Right renal pelvis (tissue), 4 donors: ENCODE measurements around the gene MAST2. TPM values are rescaled to one million over a fixed set of nuclear protein-coding genes. Genes with fewer than 3 reads are reported as not detected.

Experiments used
- DNase-seq, 4 donors: peaks; one replicate each; pipeline ENCODE4 v3.0.0-alpha.2; 2013; ENCODE audit warnings: low read depth in 4 of 4, low spot score in 3 of 4, missing footprints in 1 of 4
- polyA plus RNA-seq, 4 donors: library from polyadenylated mRNA; unstranded; fragments of 120-200 nt; gene quantifications; one replicate each; pipeline ENCODE4 v1.2.1, GENCODE V29; 2013; ENCODE audit not compliant: insufficient read length in 4 of 4

The MAST2 gene
- polyA plus RNA-seq, 4 donors: 31.6 to 31.9 (median 31.7) TPM

DNA sequence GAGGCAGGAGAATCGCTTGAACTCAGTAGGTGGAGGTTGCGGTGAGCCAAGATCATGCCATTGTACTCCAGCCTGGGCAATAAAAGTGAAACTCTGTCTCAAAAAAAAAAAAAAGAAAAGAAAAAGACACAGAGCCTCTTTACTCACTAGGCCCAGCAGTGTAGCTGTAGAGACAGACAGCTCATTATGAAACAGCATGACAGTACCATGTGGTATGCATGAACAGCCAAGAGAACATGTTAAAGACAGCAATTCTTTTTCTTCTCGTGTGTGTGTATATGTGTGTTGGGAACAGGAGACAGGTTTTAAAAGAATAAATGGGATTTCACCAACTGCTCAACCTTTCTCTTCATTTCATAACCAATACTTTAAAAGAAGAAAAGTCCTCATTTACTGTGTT, 210.2 kb downstream of the MAST2 start:
- no peak for DNase-seq

DNA sequence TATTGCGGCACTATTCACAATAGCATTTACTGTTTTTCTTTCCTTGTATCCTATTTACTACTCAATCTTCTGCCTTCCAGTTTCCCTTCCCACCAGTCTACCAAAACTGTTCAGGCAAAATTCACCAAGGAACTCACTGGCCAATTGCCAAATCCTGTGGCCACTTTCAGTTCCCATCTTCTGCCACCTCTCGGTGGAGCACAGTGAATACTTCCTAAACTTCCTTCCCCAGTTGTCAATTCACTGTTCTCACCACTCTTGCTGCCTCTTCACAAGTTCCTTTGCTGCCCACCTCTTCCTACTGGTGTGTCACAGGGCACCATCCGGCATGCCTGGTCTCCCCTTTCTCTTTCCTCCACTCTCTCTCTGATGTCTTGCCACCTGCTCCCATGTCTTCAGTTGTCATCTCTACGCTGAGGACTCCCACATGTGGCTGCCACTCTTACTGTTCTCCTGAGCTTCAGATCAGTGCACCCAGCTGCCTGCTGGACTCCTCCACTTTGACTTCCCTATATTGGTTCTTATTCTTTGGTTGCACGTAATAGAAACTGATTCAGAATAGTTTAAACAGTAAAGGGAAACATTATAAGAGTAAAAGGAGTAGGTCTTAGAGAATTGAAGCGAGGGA, 214.6 kb downstream of the MAST2 start:
- no peak for DNase-seq

DNA sequence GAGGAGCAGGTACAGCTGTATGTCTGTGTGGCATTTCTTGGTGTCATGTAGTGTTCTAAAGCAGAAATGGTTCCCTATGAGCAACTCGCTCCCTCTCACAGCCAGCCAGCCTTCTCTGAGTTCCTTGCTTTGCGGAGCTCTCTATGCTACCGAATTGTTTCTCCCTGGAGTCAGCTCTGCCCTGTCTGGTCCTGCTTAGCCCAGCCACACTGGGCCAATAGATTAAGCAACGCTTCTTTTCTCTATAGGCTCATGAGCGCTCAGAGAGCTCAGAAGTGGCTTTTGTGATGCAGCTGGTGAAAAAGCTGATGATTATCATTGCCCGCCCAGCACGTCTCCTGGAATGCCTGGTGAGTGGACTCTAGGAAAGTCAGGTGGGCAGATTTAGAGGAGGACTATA, 215.9 kb downstream of the MAST2 start:
- no peak for DNase-seq

DNA sequence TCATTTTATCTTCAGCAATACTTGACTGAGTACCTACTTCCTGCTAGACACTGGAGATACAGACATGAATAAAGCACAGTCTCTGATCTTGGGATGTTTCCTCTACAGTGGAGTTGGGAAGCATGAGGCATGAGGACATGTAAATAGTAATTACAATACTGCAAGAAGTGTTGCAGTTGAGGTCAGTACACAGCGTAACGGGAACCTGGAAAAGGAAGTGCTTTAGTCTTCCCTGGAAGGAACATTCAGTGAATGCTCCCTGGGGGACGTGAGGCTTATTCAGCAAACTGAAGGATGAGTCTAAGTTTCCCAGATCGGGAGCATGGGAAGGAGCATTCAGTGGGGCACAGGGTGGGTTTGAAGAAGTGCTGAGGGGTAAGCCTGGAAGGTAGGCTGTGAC, 216.6 kb downstream of the MAST2 start:
- DNase-seq: no peak

DNA sequence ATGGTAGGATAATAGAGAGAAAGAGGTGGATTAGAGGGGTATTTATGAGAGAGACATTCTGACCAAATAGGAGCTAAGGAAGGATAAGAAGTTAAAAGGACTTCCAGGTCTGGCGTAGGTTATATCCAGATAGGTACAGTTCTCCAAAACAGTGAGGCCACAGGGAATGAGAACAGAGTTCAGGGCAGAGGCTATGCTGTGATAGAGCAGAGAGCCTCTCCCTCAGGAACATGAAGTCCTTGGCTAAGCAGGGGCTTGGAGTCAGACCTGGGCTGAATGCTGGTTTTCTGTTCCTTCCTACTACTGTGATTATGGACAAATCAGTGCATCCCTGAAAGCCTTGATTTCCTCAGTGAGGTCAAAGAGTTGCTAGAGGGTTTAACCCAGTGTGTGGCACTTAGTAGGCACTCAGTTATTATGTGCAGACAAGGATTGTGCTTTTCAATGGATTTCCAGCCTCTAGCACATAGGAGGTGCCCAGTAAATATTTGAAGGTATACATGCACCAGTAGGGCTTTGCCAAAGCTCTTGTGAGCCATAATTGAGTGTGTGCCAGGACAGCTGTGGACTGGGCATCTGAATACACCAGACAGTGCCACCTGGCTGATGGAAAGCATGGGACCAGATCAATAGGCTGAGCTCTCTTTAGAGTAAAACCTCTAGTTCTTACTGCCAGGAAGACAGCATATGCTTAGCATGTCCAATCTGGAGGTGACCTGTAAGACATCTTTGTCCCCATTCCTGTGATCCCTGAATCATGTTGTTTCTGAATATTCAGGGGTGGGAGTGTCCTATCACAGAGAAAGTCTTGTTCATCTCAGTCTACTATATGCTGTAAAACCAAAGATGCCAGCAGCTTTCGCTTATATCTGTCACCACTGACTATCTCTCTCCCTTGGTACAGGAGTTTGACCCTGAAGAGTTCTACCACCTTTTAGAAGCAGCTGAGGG, 217.9 kb downstream of the MAST2 start:
- no peak for DNase-seq

DNA sequence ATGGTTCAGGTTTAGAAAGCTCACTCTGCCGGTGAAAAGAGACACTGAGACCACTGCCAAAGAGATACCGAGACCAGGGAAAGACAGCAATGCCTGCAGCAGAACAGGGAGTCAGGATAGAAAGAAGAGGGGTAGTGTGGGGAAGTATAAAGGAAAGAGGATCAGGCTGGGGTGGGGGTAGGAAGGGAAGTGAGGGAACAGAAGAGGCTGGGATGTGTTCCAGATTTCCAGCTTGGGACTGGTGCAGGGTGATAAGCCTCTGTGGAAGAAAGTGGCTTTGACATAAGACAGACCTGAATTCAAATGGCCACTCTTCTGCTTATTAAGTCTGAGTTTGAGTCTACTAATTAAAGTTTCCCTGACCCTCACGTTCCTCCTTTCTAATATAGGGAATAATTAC, 223.1 kb downstream of the MAST2 start:
- no peak for DNase-seq

DNA sequence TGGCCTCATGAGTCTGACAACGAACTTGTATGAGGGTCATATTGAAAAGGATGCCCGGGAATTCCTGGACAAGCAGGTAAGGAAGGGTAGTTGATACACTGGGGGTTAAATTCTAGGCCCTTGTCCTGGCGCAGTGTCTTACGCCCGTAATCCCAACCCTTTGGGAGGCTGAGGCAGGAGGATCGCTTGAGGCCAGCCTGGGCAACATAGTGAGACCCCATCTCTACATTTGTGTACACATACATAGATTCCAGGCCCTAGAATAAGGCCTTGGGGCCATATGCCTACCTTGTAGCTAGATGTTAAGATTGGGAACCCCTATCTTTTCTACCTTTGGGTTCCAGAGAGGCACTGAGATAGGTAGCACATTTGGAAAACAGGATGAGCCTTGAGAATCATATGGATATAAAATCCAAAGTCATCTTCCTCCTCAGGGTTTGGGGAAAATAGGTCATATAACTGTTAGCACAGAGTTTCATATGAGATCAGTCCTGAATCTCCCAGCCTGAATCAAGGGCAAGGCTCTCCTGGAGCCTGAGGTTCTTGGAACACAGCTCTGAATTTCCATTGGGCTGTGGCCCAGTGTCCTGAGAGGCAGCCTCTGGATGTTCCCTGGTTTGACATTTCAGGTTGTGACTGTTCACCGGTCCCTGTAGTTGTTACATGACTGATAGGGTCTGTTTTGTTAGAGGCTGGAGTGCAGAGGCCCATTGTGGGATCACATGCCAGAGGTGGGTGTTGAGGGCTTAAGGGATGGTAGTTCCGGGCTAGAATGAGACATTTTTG, 224.6 kb downstream of the MAST2 start:
- DNase-seq: no peak

DNA sequence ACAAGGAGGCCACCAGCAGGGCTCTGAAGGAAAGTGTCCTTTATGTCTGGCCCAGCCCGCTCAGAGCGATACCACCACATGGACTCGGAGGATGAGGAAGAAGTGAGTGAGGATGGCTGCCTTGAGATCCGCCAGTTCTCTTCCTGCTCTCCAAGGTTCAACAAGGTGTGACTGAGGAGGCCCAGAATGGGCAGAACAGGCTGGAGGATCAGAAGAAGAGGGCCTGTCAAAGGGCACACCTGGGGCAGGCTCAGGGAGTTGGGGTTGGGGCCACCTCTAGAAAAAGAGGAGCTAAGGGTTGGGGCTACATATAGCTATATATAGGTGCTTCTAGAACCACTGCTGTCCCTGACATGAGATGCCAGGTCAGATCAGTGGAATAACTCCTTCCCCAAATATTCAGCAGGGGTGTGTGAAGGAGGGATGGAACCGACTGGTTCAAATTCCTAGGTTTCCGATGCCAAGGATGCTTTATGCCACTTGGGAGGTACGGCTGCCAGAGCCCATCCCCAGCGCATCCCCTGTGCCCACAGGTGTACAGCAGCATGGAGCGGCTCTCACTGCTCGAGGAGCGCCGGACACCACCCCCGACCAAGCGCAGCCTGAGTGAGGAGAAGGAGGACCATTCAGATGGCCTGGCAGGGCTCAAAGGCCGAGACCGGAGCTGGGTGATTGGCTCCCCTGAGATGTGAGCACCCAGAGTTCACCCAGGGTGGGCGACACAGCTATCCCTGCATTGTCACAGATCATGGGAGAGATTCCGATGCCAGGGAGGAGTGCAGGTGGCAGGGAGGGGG, 226.9 kb downstream of the MAST2 start:
- no peak for DNase-seq

DNA sequence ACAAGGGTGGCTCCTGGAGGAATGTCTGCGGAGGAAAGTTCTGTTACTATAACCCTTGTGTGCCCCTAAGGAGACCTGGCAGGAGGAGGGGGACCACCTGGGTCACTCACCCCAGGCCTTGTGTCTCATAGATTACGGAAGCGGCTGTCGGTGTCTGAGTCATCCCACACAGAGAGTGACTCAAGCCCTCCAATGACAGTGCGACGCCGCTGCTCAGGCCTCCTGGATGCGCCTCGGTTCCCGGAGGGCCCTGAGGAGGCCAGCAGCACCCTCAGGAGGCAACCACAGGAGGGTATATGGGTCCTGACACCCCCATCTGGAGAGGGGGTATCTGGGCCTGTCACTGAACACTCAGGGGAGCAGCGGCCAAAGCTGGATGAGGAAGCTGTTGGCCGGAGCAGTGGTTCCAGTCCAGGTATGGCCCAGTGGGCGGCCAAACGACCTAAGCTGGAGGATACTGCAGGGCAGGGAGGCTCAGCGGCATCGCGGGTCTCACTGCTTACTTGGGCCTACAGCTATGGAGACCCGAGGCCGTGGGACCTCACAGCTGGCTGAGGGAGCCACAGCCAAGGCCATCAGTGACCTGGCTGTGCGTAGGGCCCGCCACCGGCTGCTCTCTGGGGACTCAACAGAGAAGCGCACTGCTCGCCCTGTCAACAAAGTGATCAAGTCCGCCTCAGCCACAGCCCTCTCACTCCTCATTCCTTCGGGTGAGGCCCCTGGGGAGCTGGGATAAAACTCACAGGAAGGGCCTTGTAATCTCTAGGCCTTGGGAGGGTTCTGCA, 227.7 kb downstream of the MAST2 start:
- no peak for DNase-seq

DNA sequence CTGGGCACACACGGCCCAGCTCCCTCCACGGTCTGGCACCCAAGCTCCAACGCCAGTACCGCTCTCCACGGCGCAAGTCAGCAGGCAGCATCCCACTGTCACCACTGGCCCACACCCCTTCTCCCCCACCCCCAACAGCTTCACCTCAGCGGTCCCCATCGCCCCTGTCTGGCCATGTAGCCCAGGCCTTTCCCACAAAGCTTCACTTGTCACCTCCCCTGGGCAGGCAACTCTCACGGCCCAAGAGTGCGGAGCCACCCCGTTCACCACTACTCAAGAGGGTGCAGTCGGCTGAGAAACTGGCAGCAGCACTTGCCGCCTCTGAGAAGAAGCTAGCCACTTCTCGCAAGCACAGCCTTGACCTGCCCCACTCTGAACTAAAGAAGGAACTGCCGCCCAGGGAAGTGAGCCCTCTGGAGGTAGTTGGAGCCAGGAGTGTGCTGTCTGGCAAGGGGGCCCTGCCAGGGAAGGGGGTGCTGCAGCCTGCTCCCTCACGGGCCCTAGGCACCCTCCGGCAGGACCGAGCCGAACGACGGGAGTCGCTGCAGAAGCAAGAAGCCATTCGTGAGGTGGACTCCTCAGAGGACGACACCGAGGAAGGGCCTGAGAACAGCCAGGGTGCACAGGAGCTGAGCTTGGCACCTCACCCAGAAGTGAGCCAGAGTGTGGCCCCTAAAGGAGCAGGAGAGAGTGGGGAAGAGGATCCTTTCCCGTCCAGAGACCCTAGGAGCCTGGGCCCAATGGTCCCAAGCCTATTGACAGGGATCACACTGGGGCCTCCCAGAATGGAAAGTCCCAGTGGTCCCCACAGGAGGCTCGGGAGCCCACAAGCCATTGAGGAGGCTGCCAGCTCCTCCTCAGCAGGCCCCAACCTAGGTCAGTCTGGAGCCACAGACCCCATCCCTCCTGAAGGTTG, 231.4 kb downstream of the MAST2 start:
- DNase-seq: no peak

DNA sequence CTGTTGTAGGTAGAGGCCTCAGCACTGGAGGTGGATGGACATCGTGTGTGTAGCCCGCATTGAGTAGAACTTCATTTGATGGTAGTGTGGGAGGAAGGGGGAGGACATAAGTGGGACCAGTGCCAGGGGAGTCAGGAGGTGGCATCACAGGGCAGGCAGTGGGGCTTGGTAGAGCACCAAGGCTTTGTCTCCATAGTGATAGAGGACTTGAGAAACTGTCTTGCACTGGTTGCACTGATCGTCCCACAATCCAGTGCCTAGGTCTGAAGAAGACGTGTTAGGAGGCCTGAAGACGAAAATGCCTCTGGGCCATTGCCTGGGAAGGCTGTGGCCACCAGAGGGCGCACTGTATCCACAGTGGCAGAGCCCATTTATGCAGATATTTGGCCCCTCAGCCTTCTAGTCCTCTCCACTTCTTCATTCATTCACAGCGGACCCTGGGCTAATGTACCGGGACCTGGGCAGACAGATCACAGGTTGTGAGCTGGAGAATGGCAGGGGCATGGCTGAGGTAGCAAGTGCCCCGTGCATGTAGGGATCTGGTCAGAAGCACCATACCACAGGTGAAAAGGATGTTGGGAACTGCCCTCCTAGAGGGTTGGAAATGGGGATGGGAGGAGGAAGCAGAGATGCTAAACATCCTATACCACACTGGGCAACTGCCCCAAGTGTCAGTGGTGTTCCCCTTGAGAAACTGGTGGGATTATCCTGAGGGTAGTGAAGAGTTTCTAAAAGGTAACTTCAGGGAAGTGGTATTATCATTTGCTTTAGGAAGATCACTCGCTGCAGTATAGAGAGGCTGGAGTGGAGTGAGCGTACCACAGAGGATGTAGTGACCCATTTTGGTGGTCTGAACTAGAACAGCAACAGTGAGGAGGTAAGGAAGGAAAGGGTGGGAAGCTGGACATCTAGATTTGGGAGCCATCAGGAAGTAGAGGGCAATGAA, 233.8 kb downstream of the MAST2 start:
- peak; percentile 68 to 82 (median 72) for DNase-seq

DNA sequence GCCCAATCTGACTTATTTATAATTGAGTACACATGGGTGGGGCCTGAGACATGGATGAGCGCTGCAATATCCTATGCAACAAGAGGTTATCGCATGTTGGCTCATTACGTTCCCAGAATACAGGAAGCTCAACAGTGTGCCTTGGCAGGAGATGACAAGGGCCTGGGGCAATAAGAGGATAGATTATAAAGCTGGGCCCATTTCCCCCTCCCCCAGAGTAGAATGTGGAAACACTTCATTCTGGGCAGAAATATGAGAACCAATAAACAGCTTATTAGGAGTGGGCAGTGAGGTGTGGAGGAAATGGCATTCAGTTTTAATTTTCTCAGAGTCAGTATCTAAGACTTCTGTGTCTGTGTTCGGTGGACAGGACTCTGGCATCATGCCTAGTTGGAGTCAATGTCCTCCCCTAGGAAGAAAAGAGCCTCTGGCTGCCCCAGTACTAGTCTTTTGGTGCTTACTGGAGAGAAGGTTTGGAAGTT, 236.2 kb downstream of the MAST2 start:
- peak in 3 of 4 donors; percentile 8 to 28 (median 23) for DNase-seq

DNA sequence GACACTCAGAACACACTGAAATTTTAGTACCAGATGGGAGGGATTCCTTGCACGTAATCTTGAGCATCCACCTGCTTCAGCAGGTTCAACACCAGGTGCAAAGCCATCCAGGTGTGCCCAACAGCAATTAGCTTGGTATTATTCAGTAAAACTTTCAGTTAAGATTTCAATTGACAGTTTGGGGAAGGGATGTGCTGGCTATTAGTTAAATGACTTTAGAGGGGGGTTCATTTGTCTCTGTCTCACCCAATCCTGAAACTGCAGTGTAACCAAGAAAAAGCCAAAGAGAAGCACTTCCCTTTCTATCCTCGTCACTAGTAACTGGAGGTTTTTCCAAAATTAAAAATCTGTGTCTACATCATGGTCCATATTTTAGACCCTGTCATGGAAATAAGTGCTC, 238.1 kb downstream of the MAST2 start:
- no peak for DNase-seq

DNA sequence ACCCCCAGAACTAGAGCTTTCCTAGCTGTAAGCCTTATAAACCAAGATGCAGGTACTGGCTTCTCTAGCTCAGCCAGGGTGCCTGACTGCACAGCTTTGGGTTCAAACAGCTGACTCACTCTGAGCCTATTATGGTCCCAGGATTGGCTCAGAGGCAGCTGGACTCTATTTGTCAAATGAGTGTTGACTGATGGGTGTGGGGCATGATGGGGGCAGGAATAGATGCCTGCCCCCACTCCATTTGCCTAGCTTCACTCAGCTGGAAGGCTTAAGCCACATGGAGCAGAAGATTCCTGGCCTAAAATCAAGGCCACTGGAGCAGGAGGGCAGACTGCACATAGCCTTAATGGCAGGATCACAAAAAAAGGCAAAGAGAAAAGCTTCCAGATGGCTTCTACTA, 238.6 kb downstream of the MAST2 start:
- DNase-seq: no peak

DNA sequence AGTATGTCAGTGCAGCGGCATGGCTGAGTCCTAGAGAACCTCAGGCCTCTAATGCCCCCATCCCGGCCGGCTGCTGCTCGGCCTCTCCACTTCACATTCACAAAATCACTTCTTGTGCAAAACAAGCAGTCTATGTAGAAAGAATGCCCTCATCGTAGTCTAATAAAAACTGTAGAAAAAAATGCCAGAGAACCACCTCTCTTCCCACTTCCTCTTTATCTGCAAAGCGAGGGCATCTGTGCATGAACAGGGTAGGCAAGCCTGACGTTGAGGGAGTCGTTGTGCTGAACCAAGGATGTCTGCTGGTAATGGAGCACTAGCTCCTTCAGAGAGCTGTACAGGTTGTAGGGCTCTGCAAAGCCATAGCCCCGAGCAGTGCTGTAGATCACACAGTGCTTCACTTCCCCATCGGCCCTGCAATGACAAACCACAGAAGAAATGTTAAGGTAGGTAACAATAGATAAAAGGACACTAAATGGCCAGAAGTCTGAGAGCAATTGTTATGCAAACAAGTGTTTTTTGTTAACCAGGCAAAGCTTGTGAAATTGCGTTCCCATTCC, 240.1 kb downstream of the MAST2 start:
- no peak for DNase-seq

DNA sequence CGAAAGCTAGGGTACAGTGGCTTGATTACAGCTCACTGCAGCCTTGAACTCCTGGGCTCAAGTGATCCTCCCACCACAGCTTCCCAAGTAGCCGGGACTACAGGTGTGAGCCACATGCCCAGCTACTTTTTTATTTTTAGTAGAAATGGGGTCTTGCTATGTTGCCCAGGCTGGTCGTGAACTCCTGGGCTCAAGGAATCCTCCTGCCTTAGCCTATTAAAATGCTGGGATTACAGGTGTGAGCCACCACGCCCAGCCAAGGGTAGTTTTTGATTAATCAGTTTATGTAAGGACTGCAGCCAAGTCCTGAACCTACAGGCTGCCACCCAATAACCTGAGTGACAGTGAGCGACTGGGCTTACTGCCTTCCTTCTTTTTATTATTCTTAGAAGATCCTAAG, 240.7 kb downstream of the MAST2 start:
- DNase-seq: no peak

DNA sequence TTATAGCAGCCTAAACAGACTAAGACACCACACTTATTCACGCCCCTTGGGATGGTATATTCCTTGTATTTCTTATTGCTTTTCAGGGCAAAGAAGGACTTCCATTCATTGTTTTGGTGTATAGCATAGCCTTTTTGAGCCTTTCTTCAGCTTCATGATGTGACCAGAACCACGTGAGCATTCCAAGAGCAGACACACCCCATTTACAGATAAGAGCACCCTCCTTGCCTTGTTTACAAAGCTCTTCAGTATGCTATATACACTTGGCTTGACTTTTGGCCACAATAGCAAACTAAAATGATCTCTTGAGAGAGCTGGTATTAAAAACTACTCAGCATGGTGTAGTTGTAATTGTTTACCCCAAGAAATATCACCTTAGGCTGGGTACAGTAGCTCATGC, 250.3 kb downstream of the MAST2 start:
- DNase-seq: no peak
